PC-9 (cell line): ENCODE results near the gene ZNF14. TPM values are rescaled to one million over a fixed set of nuclear protein-coding genes. Genes with fewer than 3 reads are reported as not detected.

Experiments
- BruUV-seq: library from RNA; stranded (reverse); fragments of 400-500 nt; replicated peaks from 2 replicates; lab custom pipeline; 2021; lab: Mats Ljungman, UMichigan
- CTCF ChIA-PET: fragments of 300-600 bp; sonication (Branson Sonifier 250); formaldehyde crosslinking; loops from one replicate; lab custom pipeline; 2022; ENCODE audit warnings: antibody characterized with exemption; lab: Charles Lee
- POLR2A ChIA-PET: fragments of 300-600 bp; sonication (Branson Sonifier 250); formaldehyde crosslinking; loops from one replicate; lab custom pipeline; 2022; ENCODE audit warnings: antibody characterized with exemption; ENCODE audit not compliant: unreplicated experiment; lab: Charles Lee
- DNase-seq, 2 experiments: peaks; one replicate each; pipeline versions ENCODE4 v3.0.0 to v3.0.0-alpha.2; 2015 to 2022; ENCODE audit warnings: mixed read lengths in 1 of 2
- H2AFZ ChIP-seq: fragments of 200-600 bp; sonication (generic); 2 replicates; pipeline ENCODE4 v1.8.1; 2017; ENCODE audit warnings: antibody characterized with exemption
- H3F3A ChIP-seq: fragments of 200-600 bp; sonication (generic); 2 replicates; pipeline ENCODE4 v1.8.1; 2017; ENCODE audit warnings: antibody characterized with exemption, mild to moderate bottlenecking, low read depth; ENCODE audit not compliant: insufficient read depth
- H3K27ac ChIP-seq: fragments of 200-600 bp; sonication (generic); 2 replicates; pipeline ENCODE4 v1.6.1; 2016; ENCODE audit warnings: mixed run types
- H3K27me3 ChIP-seq: fragments of 200-600 bp; sonication (generic); 2 replicates; pipeline ENCODE4 v1.6.1; 2016; ENCODE audit warnings: low read depth, mixed run types; ENCODE audit not compliant: insufficient read depth
- H3K36me3 ChIP-seq: fragments of 200-600 bp; sonication (generic); 2 replicates; pipeline ENCODE4 v1.6.1; 2016; ENCODE audit warnings: low read depth, mixed run types
- H3K4me1 ChIP-seq: fragments of 200-600 bp; sonication (generic); replicated peaks from 2 replicates; pipeline ENCODE4 v1.6.1; 2016; ENCODE audit warnings: mixed run types; ENCODE audit not compliant: insufficient read depth
- H3K4me2 ChIP-seq: fragments of 200-600 bp; sonication (generic); 2 replicates; pipeline ENCODE4 v1.6.1; 2017; ENCODE audit warnings: mixed run types
- H3K4me3 ChIP-seq: fragments of 200-600 bp; sonication (generic); 2 replicates; pipeline ENCODE4 v1.6.1; 2016; ENCODE audit warnings: mixed run types
- H3K79me2 ChIP-seq: fragments of 200-600 bp; sonication (generic); 2 replicates; pipeline ENCODE4 v1.6.1; 2017; ENCODE audit warnings: low read depth, mixed run types
- H3K9me2 ChIP-seq: fragments of 200-600 bp; sonication (generic); 2 replicates; pipeline ENCODE4 v1.8.1; 2017; ENCODE audit warnings: mild to moderate bottlenecking; ENCODE audit not compliant: insufficient read depth
- H3K9me3 ChIP-seq: fragments of 200-600 bp; sonication (generic); 2 replicates; pipeline ENCODE4 v1.8.1; 2016; ENCODE audit warnings: low read depth; ENCODE audit not compliant: insufficient read depth
- H4K20me1 ChIP-seq: fragments of 200-600 bp; sonication (generic); 2 replicates; pipeline ENCODE4 v1.8.1; 2017; ENCODE audit not compliant: insufficient read depth
- EZH2 ChIP-seq: fragments of 200-600 bp; sonication (generic); IDR thresholded peaks from 2 replicates; pipeline ENCODE4 v1.8.0; 2017; ENCODE audit warnings: antibody characterized with exemption, low read depth
- intact Hi-C: fragments of 100-400 bp; cut with micrococcal nuclease; formaldehyde crosslinking; loops from one replicate; pipeline ENCODE4 v1.10.0; 2022; ENCODE audit not compliant: unreplicated experiment
- total RNA-seq: library from RNA; stranded (reverse); gene quantifications from 2 replicates; pipeline ENCODE4 v1.2.3, GENCODE V29; 2021
- TF ChIP-seq, protein P1 (sequence below): fragments of 200-600 bp; sonication (generic); conservative IDR thresholded peaks from 2 replicates; pipeline ENCODE4 v1.6.1; 2017; ENCODE audit warnings: mixed run types, antibody characterized with exemption, mild to moderate bottlenecking, moderate library complexity

The ZNF14 gene
- total RNA-seq, 1 experiment from 2014 or later, result 2.8 TPM

DNA sequence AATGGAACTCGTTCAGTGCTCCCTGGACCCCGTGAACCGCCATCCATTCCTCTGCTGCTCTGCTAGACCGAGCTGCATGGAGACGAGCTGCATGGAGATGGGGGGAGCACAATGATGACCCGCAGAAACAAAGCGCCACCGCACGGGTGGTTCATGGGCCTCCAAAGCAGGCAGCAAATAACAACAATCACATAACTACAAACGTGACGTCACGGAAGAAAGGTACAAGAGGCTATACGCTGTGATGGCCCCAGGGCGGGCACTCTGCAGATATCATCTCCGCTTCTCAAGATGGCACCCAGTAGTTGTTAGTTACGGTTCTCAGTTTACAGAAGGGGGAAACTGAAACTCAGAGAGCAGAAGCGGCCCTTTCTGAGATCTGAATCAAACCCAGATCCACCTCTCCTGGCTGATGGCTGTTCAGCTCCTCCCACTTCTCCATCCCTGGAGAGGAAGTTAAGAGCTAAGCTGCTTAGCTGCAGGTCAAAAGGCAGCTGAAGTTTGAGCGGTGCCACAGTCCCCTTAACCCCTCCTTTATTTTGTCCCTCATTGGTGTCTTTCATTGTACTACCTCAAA lies 71.1 kb downstream of the ZNF14 start:
- ChIA-PET POLR2A (interaction anchor here (0.6 to 0.7 kb wide), 2 partner anchors 33 to 522 kb away, joined by 3 to 4 read pairs; no protein-coding TSS in a partner anchor), CTCF (no interaction called here)
- DNase-seq, result no peak
- no peak overlapping the region for H3K4me3 ChIP-seq
- H3K4me1 ChIP-seq, result peaks cover 15% of the 10 kb centered on the region
- H3F3A ChIP-seq, result peaks cover 16% of the 10 kb centered on the region; the same call in 1 of the 2 replicates
- no peak for TF ChIP-seq EZH2
- TF ChIP-seq, protein P1, sequence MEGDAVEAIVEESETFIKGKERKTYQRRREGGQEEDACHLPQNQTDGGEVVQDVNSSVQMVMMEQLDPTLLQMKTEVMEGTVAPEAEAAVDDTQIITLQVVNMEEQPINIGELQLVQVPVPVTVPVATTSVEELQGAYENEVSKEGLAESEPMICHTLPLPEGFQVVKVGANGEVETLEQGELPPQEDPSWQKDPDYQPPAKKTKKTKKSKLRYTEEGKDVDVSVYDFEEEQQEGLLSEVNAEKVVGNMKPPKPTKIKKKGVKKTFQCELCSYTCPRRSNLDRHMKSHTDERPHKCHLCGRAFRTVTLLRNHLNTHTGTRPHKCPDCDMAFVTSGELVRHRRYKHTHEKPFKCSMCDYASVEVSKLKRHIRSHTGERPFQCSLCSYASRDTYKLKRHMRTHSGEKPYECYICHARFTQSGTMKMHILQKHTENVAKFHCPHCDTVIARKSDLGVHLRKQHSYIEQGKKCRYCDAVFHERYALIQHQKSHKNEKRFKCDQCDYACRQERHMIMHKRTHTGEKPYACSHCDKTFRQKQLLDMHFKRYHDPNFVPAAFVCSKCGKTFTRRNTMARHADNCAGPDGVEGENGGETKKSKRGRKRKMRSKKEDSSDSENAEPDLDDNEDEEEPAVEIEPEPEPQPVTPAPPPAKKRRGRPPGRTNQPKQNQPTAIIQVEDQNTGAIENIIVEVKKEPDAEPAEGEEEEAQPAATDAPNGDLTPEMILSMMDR, result no peak
- no peak overlapping the region for H2AFZ ChIP-seq
- peak overlapping the region; percentile 99 for H3K4me2 ChIP-seq
- no peaks in the 10 kb centered on the region for H3K9me2 ChIP-seq
- peaks cover 28% of the 10 kb centered on the region for H4K20me1 ChIP-seq
- BruUV-seq, result no TSS peak
- H3K27ac ChIP-seq, result no peak overlapping the region
- intact Hi-C loops, result loop anchor here (5.0 kb wide), 1 partner anchor 71 kb away; the partner anchor contains the start of gene ZNF14
- H3K9me3 ChIP-seq, result no peaks in the 10 kb centered on the region
- peaks cover 17% of the 10 kb centered on the region; the same call in 1 of the 2 replicates for H3K36me3 ChIP-seq
- peaks cover 39% of the 10 kb centered on the region for H3K79me2 ChIP-seq
- no peaks in the 10 kb centered on the region for H3K27me3 ChIP-seq

DNA sequence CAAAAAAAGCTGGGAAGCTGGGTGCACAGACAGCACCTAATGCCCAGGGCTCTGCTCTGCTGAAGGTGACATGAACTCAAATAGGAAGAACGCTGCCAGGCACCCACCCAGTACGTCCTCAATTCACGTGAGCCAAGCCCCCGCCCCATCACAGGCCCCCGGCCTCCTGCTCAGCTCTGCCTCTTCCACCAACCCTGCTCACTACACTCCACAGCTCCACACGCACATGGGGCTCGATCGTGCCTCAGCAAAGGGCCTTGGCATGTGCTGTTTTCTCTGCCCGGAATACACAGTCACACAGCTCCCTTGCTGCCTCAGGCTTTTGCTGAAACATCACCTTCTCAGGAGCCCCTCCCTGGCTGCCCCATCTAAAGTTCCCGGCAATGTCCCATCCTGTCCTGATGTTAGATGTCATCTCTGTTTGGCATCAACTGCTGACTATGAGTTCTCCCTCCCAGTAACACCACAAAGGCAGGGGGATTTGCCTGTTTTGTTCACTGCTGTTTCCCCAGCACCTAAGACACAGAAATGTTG lies 71.7 kb downstream of the ZNF14 start:
- ChIA-PET POLR2A (no interaction called here), CTCF (interaction anchor here (0.6 kb wide), 1 partner anchor 114 kb away, joined by 3 read pairs; no protein-coding TSS in a partner anchor)
- no peaks in the 10 kb centered on the region for H3K27me3 ChIP-seq
- TF ChIP-seq, protein P1, result no peak
- no peak for TF ChIP-seq EZH2
- no peak overlapping the region for H3K4me3 ChIP-seq
- intact Hi-C loops, result loop anchor here (5.0 kb wide), 1 partner anchor 71 kb away; the partner anchor contains the start of gene ZNF14
- no peaks in the 10 kb centered on the region for H3K9me2 ChIP-seq
- DNase-seq, result no peak
- no peaks in the 10 kb centered on the region for H3K9me3 ChIP-seq
- peaks cover 28% of the 10 kb centered on the region for H4K20me1 ChIP-seq
- peaks cover 16% of the 10 kb centered on the region; the same call in 1 of the 2 replicates for H3F3A ChIP-seq
- no peak overlapping the region for H3K27ac ChIP-seq
- no TSS peak for BruUV-seq
- H3K4me2 ChIP-seq, result 0 out of 2 replicates have a peak overlapping the region, but pooled peaks have one; percentile 99
- peaks cover 15% of the 10 kb centered on the region for H3K4me1 ChIP-seq
- no peak overlapping the region for H2AFZ ChIP-seq
- H3K79me2 ChIP-seq, result peaks cover 39% of the 10 kb centered on the region
- peaks cover 23% of the 10 kb centered on the region; the same call in 1 of the 2 replicates for H3K36me3 ChIP-seq

Other genes starting within 250 kb of the ZNF14 start
- 2.0 and 3.3 TPM in 2 replicates for gene TSSK6, start 217.6 kb downstream of the ZNF14 start, total RNA-seq
- gene NDUFA13, start 216.9 kb downstream of the ZNF14 start, total RNA-seq, result 203 and 309 TPM in 2 replicates
- gene YJEFN3, start 204.2 kb downstream of the ZNF14 start, total RNA-seq, result 18.5 and 21.9 TPM in 2 replicates
- gene CILP2, start 194.8 kb downstream of the ZNF14 start, total RNA-seq, result 1.1 and 2.5 TPM in 2 replicates
- gene PBX4, start 114.4 kb downstream of the ZNF14 start, total RNA-seq, result 5.7 and 7.4 TPM in 2 replicates
- 27.4 and 29.2 TPM in 2 replicates for gene LPAR2, start 104.9 kb downstream of the ZNF14 start, total RNA-seq
- gene GMIP, start 89.5 kb downstream of the ZNF14 start, total RNA-seq, result 15.4 and 18.2 TPM in 2 replicates
- gene ATP13A1, start 69.4 kb downstream of the ZNF14 start, total RNA-seq, result 41.1 and 59.7 TPM in 2 replicates
- 6.2 and 9.3 TPM in 2 replicates for gene ZNF101, start 64.3 kb downstream of the ZNF14 start, total RNA-seq
- gene ZNF506, start 88.6 kb upstream of the ZNF14 start, total RNA-seq, result 12.6 and 13.1 TPM in 2 replicates
- 4.2 and 5.1 TPM in 2 replicates for gene ZNF253, start 132.8 kb upstream of the ZNF14 start, total RNA-seq
- 4.1 and 5.8 TPM in 2 replicates for gene ZNF93, start 167.8 kb upstream of the ZNF14 start, total RNA-seq